GM23248 (cell line): ENCODE results near the gene SLC17A7.

Experiments used
- EZH2 ChIP-seq: fragments of 200-600 bp; sonication (generic); IDR thresholded peaks from 2 replicates; pipeline ENCODE4 v1.6.1; 2018; ENCODE audit warnings: antibody characterized with exemption, mild to moderate bottlenecking; ENCODE audit not compliant: insufficient read depth, poor library complexity, severe bottlenecking
- EZH2phosphoT487 ChIP-seq: fragments of 200-600 bp; sonication (generic); IDR thresholded peaks from 2 replicates; pipeline ENCODE4 v1.6.1; 2018; ENCODE audit warnings: antibody characterized with exemption, moderate library complexity, mild to moderate bottlenecking, low read depth; ENCODE audit not compliant: insufficient read depth

DNA sequence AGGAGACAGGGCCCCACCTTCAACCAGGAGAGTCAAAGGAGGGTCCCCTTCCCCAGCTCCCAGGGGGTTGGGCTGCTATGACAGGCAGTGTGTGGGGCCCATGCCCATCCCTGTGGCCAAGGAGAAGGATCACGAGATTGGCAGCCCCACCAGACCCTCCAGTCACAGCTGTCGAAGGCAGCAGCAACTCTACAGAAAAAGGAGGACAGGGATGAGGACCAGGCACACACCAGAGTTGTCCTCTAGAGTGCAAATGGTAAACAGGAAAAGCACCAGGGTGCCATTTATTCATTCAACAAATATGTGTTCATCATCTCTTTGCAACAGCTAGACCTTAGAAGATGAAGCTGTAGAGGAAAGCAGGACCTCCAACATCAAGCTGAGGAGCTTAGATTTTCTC, 22.2 kb downstream of the SLC17A7 start:
- no peak for TF ChIP-seq EZH2phosphoT487
- no peak for TF ChIP-seq EZH2
